Retinal pigment epithelial cell (primary cell): ENCODE measurements around the gene MOB1A.
A peak's percentile ranks its signal among the peaks of the same experiment; 100 is the strongest.
"Not testable (repeated sequence)": the region's sequence is repeated elsewhere in the genome, so short reads cannot be mapped to it uniquely, and the experiment has no call there.

Experiments
- DNase-seq: peaks from one replicate; pipeline ENCODE4 v3.0.0-alpha.2; 2010; ENCODE audit warnings: low read depth
- H3K4me3 ChIP-seq: 2 replicates; pipeline ENCODE4 v1.5.1; 2011; ENCODE audit warnings: mild to moderate bottlenecking, low read length, control low read depth, moderate library complexity
- CTCF ChIP-seq: conservative IDR thresholded peaks from 2 replicates; pipeline ENCODE4 v1.5.1; 2011; ENCODE audit warnings: low read depth, low read length, control low read depth, inconsistent platforms

Gene MOB1A

GRCh38 chr2:74137651-74138599, 40.8 kb downstream of the MOB1A start:
- no peak for TF ChIP-seq CTCF
- no peak overlapping the region for H3K4me3 ChIP-seq
- DNase-seq = no peak

- no peak for DNase-seq
- no peak overlapping the region for H3K4me3 ChIP-seq
- TF ChIP-seq CTCF = no peak
Observed at GRCh38 chr2:74131901-74132300, 46.8 kb downstream of the MOB1A start.

GRCh38 chr2:74130211-74130995, 48.3 kb downstream of the MOB1A start:
- no peak for TF ChIP-seq CTCF
- no peak overlapping the region for H3K4me3 ChIP-seq
- DNase-seq = no peak

GRCh38 chr2:74128206-74128605, 50.5 kb downstream of the MOB1A start:
- DNase-seq = no peak
- TF ChIP-seq CTCF = peak; percentile 16
- no peak overlapping the region for H3K4me3 ChIP-seq

- not testable (repeated sequence) for H3K4me3 ChIP-seq, DNase-seq
Observed at GRCh38 chr2:74123955-74124354, 54.7 kb downstream of the MOB1A start.

GRCh38 chr2:74121846-74122245, 56.8 kb downstream of the MOB1A start:
- H3K4me3 ChIP-seq, DNase-seq: not testable (repeated sequence)

- peak; percentile 58 for TF ChIP-seq CTCF
- peak overlapping the region; percentile 77 for H3K4me3 ChIP-seq
- DNase-seq = peak; percentile 44
Observed at GRCh38 chr2:74119912-74120825, 58.5 kb downstream of the MOB1A start.
